ENCODE data around the gene DOCK2. TPM values are rescaled to one million over a fixed set of nuclear protein-coding genes. Genes with fewer than 3 reads are reported as not detected.
A peak's percentile ranks its signal among the peaks of the same experiment; 100 is the strongest.

DOCK2 gene
- total and polyA plus RNA-seq, 2 donors from 2014 or later = 1.0 to 42.0 TPM

DNA sequence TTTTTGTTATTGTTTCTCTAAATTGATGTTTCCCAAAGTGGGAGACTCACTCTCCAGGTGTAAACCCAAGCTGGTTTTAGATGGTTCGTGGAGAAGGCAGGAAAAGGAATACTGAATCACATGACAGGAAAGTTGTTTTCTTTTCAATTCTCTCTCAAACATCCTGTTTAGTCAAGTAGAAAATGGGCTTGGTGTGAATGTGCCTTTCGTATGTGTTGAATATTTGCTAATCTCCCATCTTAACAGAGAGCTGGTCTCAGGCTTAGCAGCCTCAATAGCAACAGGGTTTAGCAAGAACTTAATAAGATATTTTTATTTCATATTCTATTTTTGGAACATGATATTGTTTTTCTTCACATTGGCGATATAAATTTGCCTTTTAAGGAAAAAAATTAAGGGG is 223.5 kb downstream of the DOCK2 start:
- FAIRE-seq = no peak
- intact Hi-C loops (cut with DNase I) = no loop called here
- TF ChIP-seq, protein P1, sequence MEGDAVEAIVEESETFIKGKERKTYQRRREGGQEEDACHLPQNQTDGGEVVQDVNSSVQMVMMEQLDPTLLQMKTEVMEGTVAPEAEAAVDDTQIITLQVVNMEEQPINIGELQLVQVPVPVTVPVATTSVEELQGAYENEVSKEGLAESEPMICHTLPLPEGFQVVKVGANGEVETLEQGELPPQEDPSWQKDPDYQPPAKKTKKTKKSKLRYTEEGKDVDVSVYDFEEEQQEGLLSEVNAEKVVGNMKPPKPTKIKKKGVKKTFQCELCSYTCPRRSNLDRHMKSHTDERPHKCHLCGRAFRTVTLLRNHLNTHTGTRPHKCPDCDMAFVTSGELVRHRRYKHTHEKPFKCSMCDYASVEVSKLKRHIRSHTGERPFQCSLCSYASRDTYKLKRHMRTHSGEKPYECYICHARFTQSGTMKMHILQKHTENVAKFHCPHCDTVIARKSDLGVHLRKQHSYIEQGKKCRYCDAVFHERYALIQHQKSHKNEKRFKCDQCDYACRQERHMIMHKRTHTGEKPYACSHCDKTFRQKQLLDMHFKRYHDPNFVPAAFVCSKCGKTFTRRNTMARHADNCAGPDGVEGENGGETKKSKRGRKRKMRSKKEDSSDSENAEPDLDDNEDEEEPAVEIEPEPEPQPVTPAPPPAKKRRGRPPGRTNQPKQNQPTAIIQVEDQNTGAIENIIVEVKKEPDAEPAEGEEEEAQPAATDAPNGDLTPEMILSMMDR (IDR thresholded peaks at IDR 0.05; ENCODE audit: borderline replicate concordance, extremely low read depth, insufficient read depth) = no peak
- DNase-seq = peak in 2 of 5 donors; percentile 11 to 15
- H3K27me3 ChIP-seq (ENCODE audit: control insufficient read depth, insufficient read depth, low read length) = no peaks in the 10 kb centered on the region
- no peaks in the 10 kb centered on the region for H3K9me3 ChIP-seq (ENCODE audit: control insufficient read depth in 2 of 3, insufficient read depth in 1 of 3, low read length in 3 of 3)
- H3K4me3 ChIP-seq (ENCODE audit: low read length in 3 of 3) = no peak overlapping the region
- H3K27ac ChIP-seq (ENCODE audit: low read depth in 2 of 2, low read length in 2 of 2) = no peak overlapping the region
- no peaks in the 10 kb centered on the region for H3K36me3 ChIP-seq (ENCODE audit: control insufficient read depth in 2 of 3, insufficient read depth in 3 of 3, low read length in 3 of 3)
- H3K9ac ChIP-seq (ENCODE audit: low read length in 3 of 3) = no peak overlapping the region
- no peaks in the 10 kb centered on the region for H3K4me1 ChIP-seq (ENCODE audit: control insufficient read depth in 2 of 3, insufficient read depth in 2 of 3, low read depth in 1 of 3, low read length in 3 of 3)

DNA sequence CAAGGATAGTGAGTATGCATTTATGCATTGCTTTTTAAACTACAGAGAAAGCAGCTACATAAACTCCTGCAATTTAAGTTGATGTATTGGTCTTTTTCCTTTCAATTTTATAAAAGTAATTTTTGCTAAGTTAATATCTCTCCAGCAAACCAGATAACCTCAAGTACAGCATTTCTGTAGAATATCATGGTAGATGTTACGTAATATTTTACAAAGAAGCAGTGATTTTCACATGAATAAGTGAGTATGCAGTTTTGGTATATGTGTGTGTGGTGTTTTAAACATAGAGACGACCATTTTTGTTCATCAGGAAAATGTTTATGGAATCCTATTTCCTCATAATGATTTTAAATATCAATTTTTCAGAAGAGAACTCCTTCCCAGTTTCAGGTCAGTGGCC is 224.4 kb downstream of the DOCK2 start:
- Histone ChIP-seq H3K4me1 (ENCODE audit: control insufficient read depth in 2 of 3, insufficient read depth in 2 of 3, low read depth in 1 of 3, low read length in 3 of 3) (no peaks in the 10 kb centered on the region), H3K4me3 (ENCODE audit: low read length in 3 of 3) (no peak overlapping the region), H3K27me3 (ENCODE audit: control insufficient read depth, insufficient read depth, low read length) (no peaks in the 10 kb centered on the region), H3K27ac (ENCODE audit: low read depth in 2 of 2, low read length in 2 of 2) (no peak overlapping the region), H3K9me3 (ENCODE audit: control insufficient read depth in 2 of 3, insufficient read depth in 1 of 3, low read length in 3 of 3) (no peaks in the 10 kb centered on the region), H3K9ac (ENCODE audit: low read length in 3 of 3) (no peak overlapping the region), H3K36me3 (ENCODE audit: control insufficient read depth in 2 of 3, insufficient read depth in 3 of 3, low read length in 3 of 3) (no peaks in the 10 kb centered on the region)
- DNase-seq (no peak), FAIRE-seq (no peak)
- TF ChIP-seq, protein P1 (IDR thresholded peaks at IDR 0.05; ENCODE audit: borderline replicate concordance, extremely low read depth, insufficient read depth) = no peak
- intact Hi-C loops (cut with DNase I) = no loop called here

DNA sequence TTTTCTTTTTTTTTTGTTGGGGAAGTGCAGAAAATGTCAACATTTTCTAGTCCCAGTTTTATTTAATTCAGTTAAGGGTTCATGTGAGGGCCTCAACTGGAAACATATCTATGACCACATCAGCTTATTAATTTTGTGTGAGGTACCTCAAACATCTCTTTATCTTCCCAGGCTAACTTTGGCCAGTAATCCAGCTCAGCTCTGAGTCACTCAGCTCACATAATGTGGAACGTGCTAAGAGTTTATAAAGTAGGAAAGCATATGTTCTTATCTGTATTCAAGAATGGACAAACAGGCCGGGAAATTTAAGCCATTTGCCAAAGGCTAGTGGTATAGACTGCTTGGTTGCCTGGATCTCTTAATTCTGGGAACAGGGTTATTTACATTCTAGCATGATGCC is 224.9 kb downstream of the DOCK2 start:
- FAIRE-seq = no peak

More for the DNA sequence above, 224.9 kb downstream of the DOCK2 start:
- H3K4me3 ChIP-seq (ENCODE audit: low read length in 3 of 3) = no peak overlapping the region
- no peak for DNase-seq
- no peaks in the 10 kb centered on the region for H3K4me1 ChIP-seq (ENCODE audit: control insufficient read depth in 2 of 3, insufficient read depth in 2 of 3, low read depth in 1 of 3, low read length in 3 of 3)
- no peak overlapping the region for H3K9ac ChIP-seq (ENCODE audit: low read length in 3 of 3)
- TF ChIP-seq, protein P1 (IDR thresholded peaks at IDR 0.05; ENCODE audit: borderline replicate concordance, extremely low read depth, insufficient read depth) = no peak
- intact Hi-C loops (cut with DNase I) = no loop called here
- no peaks in the 10 kb centered on the region for H3K9me3 ChIP-seq (ENCODE audit: control insufficient read depth in 2 of 3, insufficient read depth in 1 of 3, low read length in 3 of 3)
- H3K27me3 ChIP-seq (ENCODE audit: control insufficient read depth, insufficient read depth, low read length) = no peaks in the 10 kb centered on the region
- H3K27ac ChIP-seq (ENCODE audit: low read depth in 2 of 2, low read length in 2 of 2) = no peak overlapping the region
- H3K36me3 ChIP-seq (ENCODE audit: control insufficient read depth in 2 of 3, insufficient read depth in 3 of 3, low read length in 3 of 3) = no peaks in the 10 kb centered on the region

All from kidney (tissue), 14 donors.